ENCODE results near the gene UBR4.
"Not testable (repeated sequence)": the region's sequence is repeated elsewhere in the genome, so short reads cannot be mapped to it uniquely, and the experiment has no call there.

The UBR4 gene

DNA sequence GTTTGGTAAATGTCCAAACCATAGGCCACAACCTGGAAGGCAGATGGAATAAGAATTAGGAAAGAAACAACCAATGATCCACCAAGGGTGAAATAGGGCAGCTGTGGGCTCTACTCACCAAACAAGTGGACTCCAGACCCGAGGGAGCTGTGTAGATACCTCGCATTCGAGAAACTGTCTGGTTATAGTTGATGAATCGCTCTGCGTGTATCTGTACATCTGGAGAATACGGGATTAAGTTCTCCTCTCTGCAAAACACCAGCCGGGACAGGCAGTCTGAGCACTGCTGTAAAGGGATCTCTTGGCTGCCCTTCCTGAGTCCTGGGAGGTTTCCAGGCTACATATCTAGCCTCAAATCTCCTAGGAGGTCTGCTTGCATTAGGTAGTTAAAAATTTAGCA is 9.4 kb upstream of the UBR4 start:
- no peak for DNase-seq

DNA sequence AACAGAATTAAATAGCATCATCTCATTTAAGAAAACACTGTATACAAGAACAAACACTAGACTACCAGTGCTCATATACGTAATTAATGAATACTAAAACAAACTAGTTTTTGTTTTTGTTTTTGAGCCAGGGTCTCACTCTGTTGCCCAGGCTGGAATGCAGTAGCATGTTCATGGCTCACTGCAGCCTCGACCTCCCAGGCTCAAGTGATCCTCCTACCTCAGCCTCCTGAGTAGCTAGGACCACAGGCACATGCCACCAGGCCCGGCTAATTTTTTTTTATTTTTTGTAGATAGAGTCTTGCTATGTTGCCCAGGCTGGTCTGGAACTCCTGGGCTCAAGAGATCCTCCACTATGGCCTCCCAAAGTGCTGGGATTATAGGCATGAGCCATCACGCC is 6.5 kb upstream of the UBR4 start:
- not testable (repeated sequence) for DNase-seq

DNA sequence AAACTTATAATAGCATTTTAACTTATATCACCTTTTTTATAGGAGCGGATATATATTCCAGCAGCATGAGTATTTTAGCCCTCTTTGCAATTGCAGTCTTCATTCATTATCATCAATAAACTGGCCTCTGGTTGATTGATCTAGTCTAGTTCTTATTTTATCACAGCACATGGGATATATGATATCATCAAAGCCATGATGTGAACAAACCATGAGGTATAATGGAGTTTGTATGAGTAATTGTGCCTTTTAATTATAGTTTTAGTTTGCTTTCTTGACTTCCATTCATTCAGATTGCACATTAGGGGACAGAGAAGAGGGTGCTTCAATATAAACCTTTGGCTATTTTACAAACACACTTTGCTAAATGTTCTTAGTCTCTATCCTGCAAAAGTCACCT is 3.5 kb upstream of the UBR4 start:
- no peak for DNase-seq

DNA sequence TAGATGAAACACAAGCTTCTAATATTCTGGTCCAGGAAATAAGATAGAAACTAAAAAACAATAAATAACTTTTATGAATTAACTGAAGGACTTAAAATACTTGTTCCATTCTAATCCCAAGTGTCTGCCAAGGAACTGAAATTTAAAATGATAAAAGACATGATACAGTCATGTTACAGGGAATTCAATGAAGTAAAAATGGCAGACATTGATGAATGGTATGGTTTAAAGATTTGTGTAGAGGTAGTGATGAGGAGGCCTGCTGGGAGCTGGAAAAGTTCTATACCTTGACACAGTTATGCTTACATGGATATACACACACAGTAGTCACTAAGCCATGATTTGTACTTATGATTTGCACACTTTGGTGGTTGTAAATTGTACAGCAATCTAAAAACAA is 2.1 kb upstream of the UBR4 start:
- no peak for DNase-seq

DNA sequence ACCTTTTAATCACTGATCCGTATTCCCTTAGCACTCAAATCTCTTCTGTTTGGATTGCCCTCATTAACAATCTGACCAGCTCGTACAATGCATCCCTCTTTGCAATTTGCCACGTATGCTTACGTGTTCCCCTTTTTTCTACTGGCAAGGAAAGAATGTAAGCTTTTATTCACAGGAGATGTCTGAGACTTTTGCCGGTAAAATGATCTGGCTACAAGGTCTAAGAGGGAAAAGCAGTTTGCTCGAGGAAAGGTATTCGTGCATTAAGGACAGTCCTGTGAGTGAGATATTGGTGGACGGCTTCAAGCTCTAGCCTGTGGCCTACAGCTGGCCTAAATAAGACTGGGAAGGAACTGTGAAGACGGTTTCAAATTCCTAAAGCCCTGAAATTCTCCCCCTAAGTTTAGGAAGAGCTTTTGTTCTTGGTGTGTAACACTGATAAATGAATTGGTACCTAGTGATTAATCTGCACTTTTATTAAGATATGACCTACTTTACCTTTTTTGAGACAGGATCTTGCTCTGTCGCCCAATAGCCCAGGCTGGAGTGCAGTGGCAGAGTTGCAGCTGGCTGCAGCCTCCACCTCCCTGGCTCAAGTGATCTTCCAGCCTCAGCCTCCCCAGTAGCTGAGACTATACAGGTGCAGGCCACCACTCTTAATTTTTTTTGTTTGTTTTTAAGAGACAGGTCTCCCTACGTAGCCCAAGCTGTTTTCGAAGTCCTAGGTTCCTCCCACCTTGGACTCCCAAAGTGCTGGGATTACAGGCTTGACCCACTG is 895 bp upstream of the UBR4 start:
- DNase-seq, result no peak

DNA sequence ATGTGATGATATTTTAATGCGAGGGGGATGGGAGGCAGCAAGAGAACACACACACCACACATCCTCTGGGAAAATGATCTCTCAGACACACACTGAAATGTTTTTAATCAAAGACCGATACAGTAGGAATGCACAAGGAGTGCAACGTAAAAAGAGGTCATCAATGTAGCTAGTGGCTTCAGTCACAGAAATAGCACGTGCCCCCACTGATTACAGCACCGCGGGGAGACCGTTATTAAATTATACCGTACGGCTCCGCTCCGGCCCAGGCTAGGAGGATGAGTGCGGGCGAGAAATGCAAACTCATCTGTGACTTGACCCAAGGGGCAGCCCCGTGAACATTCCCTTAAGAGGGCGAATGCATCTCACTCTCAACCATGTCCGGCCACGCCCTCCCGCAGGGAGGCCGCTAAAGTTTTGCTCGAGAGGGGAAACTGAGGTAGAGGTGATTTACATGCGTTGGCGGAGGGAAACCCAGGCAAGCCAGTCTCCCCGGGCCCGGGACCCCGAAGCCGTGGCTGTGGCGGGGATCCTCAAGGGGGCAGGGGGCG is 552 bp downstream of the UBR4 start:
- no peak for DNase-seq

DNA sequence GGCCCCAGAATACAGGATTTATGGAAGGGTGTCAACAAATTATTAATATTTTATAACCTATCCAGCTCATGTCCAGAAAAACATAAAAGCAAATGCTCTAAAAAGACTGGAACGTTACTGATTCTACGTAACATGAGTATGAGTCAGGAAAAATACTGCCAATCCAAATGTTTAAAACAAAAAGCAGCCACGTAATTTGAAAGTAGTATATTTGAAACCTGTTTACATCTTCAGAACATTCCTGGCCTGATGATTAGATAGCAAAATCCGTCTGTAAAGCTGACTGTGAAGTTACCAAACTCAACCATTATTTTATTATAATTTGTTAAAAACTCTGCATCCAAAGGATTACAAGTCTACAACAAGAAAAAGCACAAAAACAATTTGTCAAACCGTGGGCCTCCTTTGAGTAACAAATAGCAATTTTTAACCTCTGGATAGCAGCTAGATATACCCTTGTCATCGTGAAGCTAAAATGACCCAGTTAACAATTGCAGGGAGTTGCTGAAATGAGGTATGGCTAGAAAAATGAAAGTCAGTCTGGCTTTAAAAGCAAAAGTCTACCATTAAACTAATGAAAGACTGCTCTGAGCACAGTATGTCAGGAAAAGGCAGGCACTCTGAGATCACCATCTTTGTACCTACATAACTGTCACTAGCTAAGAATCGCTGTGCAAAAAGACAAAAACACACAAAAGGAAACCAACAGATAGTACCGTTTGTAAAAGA is 1.2 kb downstream of the UBR4 start:
- DNase-seq, result no peak

DNA sequence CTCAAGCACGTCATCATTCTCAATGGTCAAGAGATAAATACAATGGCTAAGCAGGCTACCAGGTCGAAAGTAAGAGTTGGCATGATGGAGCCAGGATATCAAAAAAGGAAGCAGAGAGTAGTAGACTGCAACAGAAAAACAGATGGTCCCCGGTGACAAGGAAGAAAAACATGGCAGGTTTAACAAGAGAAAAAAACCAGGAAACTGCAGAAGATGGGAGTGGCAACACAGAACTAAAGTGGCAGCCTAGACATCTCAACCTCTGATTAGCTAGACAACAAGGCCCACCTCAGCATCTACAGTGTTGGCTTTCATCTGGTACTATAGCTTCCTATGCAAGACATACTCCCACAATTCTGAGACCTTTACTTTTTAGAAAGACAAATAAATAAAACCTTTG is 3.1 kb downstream of the UBR4 start:
- DNase-seq, result no peak

DNA sequence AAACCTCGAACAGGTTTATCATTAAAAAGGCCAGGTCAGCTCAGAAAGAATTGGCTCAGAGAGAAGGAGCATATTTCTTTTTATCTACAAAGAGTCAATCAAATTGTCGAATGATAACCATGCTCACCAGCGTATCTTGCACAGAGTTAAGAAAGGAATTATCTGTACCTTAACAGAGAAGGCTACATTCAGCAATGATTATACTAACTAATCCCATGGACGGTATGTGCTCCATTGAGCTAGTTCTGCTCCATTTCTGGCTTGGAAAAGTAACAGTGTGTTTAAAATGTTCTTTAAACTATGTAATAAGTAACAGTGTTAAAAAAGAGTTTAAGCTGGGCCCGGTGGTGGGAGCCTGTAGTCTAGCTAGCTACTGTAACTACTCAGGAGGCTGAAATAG is 4.2 kb downstream of the UBR4 start:
- DNase-seq, result no peak

DNA sequence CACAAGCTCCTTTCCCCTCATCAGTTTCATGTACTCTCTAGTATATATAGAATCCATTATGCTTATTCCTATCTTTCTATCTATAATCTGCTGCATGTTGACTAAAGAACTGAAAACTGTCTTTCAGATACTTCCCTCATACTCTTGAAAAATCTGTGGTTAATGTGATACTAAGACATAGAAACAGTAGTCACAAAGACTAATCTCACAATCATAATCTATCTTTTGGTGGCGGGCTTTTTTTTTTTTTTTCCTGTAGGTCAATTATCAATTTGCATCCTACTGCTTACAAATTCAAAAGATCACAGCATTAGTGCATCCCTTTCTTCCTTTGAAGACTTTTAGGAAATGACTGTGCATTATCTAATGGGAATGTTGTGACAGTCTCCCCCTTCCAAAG is 4.7 kb downstream of the UBR4 start:
- no peak for DNase-seq

DNA sequence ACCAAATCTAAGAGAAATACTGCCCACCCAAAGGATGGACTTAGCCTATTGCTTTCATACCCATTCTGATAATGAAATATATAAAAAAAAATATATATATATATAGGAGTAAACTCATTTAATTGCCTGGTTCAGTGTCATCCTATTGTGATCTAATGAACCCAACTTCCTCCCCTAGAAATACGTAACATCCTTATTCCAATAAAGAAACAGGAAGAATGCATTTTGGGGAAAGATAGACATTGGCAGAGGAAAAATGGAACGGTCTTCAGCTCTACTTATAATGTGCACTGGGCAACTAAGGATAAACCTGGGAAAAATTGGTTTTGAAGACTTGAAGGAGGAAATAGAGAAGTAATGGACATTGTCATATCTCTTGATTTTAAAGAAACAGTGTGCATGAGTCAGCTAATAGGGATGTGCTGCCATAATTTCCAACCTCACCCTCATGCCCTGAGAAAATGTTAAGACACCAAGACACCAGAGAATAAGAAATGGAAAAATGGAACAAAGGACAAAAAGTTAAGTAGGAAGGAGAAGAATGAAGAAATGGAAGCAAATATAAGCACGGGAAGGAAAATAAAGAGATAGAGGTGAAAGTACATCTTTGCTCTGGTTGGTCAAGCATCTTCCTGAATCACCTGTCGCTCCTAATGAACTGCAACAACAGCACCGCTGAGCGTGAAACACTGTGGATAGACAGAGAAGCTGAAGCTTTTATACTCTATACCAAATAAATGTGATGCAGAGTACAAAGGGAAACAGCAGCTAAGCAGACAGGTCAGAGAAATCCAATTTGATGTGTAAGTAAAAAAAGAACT is 5.4 kb downstream of the UBR4 start:
- DNase-seq, result no peak

DNA sequence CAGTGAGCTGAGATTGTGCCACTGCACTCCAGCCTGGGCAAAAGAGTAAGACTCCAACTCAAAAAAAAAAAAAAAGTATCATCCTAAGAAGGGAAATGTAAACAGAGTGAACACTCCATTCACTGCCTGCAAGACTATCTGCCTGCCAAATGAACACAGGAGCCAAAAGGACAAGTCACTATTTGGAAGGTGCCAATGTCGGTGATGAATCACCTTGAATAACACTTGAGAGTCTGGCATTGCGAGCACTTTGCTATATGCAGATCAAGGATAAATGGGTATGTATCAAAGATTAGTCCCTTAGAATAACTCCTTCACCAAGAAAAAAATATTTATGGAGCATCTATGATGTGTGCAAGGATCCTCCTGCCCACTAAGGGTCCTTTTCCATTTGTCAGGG is 6.6 kb downstream of the UBR4 start:
- DNase-seq, result no peak

DNA sequence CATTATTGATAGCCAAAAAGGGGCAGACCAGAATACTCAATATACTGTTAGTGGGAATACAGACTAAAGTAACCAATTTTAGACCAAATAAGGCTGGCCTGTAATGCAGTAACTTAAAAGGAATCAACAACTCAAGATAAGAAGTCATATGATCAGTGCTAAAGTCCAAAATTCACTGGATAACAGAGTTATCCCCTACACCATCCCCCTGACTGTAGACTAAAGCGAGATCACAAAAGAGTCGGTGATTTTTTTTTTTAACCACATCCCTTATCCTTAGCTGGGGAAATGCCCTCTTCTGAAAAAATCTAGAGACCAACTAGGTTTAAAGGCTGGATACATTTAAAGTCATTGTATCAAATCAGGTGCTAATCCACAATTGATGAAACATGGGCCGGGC is 7.7 kb downstream of the UBR4 start:
- no peak for DNase-seq

DNA sequence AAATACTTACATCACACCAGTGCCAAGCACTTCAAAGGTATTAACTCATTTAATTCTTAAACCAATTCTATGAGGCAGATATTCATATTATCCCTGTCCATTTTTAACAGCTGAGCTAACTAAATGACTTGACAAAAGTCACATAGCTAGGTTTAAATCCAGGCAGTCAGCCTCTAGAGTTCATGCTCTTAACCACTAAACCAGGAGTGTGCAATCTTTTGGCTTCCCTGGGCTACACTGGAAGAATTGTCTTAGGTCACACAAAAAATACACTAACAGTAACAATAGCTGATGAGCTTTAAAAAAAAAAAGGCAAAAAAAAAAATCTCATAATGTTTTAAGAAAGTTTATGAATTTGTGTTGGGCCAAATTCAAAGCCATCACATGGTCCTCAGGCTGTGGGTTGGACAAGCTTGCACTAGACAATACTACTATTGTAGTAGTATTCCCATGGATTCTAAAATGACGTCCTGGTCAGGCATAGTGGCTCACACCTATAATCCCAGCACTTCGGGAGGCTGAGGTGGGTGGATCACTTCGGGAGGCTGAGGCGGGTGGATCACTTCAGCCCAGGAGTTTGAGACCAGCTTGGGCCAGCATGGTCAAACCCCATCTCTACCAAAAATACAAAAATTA is 10.0 kb downstream of the UBR4 start:
- no peak for DNase-seq

DNA sequence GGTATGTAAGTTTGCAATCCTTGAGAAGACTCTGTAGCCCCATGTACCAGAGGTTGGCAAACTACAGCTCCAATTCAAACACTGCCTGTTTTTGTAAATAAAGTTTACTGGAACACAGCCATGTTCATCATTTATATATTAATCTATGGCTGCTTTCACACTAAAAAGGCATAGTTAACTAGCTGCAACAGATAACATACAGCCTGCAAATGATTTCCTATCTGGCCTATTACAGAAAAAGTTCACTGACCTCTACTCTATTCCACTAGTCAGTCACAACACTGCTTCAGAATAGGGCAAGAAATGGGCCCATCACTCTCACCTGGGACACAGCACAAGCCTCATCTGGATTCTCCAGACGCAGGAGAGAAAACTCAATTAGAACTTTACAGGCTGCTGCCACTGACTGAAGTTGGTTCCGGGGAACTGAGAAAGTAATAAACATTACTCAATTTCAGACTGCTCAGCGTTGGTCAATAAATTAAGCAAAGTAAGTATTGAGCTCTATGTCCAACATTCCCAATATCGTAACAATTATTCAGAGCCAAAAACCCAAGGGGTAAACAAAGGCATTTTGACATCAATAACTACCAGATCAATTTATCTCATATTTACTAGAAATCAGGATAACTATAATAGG is 10.6 kb downstream of the UBR4 start:
- DNase-seq, result no peak

DNA sequence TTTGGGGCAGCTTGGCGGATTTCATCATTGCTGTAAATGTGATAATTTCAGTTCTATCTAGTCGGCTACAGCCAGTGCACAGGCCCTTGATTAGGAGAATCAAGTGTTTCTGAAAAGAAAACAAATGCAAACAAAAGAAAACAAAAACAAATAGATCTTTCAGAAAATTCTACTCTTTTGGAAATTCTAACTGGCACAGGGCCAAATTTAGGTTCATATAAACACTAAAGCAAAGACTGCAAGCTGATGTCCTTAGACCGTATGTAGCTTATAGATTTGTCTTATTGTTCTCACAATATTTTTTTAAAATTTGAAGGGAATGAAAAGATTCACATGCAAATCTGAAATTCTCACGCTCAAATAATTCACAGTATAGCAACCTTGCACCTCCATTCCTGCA is 11.2 kb downstream of the UBR4 start:
- DNase-seq, result no peak

DNA sequence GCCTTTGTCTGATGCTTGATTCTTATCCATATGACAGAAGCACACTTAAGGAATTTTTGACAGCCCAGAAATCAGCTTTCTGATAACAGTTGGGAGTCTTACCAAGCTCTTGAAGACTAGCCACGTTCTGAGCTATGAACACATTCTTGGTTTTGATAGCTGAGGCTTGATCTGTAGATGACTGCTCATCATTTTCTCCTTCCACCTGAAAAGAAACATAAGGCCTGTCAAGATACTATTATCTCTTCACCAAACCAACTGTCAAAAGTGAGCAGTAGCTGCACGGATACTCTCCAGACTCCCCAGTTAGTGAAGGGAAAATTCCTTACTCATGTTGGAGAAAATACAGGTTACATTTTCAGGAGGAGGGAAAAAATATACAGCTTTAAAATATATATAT is 12.2 kb downstream of the UBR4 start:
- no peak for DNase-seq

DNA sequence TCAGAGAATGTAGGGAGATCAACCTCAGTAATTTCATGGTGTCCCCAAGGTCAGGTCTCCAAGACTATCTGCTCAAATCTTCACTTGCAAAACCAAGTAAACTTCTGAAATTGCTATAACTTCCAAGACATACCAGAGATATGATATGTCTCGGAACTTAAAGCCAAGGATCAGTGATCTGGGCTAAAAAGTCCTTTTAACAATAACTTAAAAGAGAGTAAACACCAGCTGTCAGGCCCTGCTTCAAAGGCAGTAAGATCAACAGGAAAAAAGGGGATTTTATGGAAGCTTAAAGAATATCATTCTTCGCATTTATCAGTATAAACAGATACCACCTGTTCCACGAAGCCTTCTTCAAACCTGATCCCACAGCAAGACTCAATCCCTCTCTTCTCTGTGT is 13.7 kb downstream of the UBR4 start:
- no peak for DNase-seq

DNA sequence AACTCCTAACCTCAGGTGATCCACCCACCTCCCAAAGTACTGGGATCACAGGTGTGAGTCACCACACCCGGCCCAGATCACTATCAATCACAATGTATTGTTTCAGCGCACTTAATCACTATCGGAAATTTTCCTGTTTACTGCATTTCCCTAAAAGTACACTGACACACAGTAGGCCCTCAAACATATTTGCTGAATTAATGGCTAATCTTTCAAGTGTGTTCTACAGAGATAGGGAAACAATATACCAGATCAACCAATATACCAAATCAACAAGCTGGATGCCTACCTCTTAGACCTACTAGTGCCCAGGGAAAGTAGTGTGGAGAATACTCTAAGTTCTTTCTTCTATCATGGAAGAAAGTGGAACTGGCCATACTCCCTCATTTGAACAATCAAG is 17.1 kb downstream of the UBR4 start:
- no peak for DNase-seq

DNA sequence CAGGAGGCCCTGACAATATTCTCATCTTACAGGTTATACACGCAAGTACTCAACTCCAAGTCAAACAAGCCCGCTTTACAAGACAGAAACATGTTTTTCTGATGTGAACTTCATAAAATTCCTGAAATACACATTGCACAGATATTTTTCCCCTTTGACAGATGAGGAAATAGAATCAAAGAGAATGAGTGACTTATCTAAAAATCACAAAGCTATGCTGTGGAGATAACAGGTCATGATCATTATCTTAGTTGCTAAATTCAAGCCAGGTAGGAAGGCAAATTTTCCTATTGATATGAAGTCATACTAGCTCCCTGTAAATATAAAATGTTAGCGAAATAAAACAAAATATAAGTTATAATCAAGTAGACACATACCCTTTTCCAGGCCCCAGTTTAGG is 18.3 kb downstream of the UBR4 start:
- DNase-seq, result no peak

DNA sequence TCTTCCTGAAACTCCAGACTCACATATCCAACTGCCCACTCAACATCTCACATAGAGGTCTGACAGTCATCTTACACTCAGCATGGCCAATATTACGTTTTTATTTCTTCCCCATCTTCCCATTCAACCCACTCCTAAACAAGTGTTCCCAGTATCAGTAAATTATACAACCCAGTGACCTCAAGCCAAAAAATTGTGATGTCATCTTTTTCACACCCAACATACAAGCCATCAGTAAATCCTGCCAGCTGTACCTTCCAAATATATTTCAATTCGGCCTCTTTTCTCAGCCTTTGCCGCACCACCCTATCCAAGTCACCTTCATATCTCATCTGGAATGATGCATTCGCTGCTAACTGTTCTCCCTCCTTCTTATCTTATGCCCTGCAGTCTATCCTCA is 19.6 kb downstream of the UBR4 start:
- no peak for DNase-seq

DNA sequence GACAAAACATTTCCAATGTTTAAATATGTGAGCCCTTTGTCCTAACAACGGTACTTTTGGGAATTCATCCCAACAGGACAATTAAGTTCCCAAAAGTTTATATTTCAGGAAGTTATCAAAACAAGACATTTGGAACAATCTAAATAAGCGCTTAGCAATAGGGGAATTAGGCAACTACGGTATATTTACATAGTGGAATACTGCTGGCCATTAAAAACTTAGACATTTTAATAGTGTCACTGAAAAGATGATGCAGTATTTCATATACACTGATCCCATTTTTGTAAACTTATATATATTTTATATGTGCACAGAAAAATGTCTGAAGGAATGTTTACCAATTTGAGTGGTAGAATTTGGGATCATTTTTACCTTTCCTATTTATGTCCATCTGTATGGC is 20.8 kb downstream of the UBR4 start:
- no peak for DNase-seq

DNA sequence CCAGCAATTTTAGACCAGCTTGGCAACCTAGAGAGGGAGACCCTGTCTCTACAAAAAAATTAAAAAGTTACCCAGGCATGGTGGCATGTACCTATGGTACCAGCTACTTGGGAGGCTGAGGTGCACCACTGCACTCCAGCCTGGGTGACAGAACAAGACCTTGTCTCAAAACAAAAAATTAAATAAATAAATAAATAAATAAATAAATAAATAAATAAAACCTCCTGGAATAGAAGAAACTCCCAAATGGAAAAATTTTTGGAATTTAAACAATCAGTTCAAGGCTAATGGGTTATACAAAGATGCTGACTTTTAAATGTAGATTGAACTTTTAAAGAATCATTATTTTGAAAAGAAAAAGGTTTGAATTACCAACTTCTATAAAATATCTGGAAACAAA is 22.2 kb downstream of the UBR4 start:
- DNase-seq, result no peak
